HG02870 (cell line): ENCODE results near the gene REM2.
A peak's percentile ranks its signal among the peaks of the same experiment; 100 is the strongest.

Source experiments
- ATAC-seq: cut with Tn5 transposase; IDR thresholded peaks from one replicate; pipeline ENCODE4 v1.9.1; 2021; ENCODE audit warnings: mild to moderate bottlenecking, moderate library complexity; ENCODE audit not compliant: unreplicated experiment

The REM2 gene

DNA sequence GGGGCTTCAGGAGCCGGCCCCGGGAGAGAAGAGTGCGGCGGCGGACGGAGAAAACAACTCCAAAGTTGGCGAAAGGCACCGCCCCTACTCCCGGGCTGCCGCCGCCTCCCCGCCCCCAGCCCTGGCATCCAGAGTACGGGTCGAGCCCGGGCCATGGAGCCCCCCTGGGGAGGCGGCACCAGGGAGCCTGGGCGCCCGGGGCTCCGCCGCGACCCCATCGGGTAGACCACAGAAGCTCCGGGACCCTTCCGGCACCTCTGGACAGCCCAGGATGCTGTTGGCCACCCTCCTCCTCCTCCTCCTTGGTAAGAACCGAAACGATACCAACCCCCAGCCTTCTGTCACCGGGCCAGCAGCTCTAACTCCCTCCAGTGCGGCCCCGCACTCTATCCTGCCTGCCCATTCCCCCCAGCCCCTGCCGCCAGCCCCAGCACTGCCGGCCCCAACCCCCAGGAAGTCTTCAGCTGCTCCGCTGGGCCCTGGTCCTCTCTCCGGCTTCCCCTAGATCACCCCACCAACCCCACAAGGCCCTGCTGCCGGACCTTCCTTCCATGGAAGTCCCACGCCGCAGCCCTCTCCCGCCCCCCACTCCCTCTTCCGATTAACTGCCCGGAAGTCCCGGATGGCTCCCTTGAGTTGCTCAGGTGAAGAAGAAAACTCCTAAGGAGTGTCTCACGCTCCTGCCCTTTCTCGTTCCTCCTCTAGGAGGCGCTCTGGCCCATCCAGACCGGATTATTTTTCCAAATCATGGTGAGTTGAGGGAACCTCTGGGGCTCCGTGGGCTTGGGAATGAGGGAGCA, 10.8 kb upstream of the REM2 start:
- peak; percentile 31 for ATAC-seq

DNA sequence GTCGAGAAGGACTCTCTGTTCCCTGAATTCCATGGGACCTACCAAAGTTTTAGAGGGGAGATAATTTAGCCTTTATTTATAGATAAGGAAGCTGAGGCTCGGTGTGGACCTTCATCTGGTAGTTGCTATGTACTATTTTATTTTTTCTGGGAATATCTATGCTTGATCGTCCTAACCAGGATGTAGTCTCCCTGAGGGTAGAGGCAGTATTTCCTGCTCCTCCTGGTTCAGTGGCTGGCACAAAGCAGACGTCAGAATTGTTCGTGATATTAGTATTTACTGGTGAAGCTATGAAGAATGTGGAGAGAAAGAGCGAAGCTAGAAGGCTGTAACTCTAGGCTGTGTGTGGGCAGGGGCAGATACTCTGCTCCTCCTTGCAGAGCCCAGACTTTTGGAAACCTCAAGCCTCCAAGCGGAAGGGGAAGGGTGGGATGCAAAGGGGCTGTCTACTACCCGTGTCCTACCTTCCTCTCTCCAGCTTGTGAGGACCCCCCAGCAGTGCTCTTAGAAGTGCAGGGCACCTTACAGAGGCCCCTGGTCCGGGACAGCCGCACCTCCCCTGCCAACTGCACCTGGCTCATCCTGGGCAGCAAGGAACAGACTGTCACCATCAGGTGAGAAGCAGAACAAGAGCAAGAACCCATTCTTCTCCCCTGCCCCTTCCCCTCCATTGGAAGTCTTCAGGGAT, 10.0 kb upstream of the REM2 start:
- no peak for ATAC-seq

DNA sequence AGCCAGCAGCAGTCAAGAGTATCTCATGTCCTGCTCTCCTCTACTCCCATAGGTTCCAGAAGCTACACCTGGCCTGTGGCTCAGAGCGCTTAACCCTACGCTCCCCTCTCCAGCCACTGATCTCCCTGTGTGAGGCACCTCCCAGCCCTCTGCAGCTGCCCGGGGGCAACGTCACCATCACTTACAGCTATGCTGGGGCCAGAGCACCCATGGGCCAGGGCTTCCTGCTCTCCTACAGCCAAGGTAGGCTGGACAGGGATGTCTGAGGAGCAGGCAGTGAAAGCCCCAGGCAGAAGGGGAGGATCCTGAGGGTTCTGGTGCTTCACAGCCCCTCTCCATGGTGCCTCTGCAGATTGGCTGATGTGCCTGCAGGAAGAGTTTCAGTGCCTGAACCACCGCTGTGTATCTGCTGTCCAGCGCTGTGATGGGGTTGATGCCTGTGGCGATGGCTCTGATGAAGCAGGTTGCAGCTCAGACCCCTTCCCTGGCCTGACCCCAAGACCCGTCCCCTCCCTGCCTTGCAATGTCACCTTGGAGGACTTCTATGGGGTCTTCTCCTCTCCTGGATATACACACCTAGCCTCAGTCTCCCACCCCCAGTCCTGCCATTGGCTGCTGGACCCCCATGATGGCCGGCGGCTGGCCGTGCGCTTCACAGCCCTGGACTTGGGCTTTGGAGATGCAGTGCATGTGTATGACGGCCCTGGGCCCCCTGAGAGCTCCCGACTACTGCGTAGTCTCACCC, 7.8 kb upstream of the REM2 start:
- no peak for ATAC-seq

DNA sequence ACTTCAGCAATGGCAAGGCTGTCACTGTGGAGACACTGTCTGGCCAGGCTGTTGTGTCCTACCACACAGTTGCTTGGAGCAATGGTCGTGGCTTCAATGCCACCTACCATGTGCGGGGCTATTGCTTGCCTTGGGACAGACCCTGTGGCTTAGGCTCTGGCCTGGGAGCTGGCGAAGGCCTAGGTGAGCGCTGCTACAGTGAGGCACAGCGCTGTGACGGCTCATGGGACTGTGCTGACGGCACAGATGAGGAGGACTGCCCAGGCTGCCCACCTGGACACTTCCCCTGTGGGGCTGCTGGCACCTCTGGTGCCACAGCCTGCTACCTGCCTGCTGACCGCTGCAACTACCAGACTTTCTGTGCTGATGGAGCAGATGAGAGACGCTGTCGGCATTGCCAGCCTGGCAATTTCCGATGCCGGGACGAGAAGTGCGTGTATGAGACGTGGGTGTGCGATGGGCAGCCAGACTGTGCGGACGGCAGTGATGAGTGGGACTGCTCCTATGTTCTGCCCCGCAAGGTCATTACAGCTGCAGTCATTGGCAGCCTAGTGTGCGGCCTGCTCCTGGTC, 7.2 kb upstream of the REM2 start:
- ATAC-seq = no peak

DNA sequence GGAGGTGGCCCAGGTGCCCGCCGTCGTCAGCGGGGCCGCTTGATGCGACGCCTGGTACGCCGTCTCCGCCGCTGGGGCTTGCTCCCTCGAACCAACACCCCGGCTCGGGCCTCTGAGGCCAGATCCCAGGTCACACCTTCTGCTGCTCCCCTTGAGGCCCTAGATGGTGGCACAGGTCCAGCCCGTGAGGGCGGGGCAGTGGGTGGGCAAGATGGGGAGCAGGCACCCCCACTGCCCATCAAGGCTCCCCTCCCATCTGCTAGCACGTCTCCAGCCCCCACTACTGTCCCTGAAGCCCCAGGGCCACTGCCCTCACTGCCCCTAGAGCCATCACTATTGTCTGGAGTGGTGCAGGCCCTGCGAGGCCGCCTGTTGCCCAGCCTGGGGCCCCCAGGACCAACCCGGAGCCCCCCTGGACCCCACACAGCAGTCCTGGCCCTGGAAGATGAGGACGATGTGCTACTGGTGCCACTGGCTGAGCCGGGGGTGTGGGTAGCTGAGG, 6.0 kb upstream of the REM2 start:
- no peak for ATAC-seq

DNA sequence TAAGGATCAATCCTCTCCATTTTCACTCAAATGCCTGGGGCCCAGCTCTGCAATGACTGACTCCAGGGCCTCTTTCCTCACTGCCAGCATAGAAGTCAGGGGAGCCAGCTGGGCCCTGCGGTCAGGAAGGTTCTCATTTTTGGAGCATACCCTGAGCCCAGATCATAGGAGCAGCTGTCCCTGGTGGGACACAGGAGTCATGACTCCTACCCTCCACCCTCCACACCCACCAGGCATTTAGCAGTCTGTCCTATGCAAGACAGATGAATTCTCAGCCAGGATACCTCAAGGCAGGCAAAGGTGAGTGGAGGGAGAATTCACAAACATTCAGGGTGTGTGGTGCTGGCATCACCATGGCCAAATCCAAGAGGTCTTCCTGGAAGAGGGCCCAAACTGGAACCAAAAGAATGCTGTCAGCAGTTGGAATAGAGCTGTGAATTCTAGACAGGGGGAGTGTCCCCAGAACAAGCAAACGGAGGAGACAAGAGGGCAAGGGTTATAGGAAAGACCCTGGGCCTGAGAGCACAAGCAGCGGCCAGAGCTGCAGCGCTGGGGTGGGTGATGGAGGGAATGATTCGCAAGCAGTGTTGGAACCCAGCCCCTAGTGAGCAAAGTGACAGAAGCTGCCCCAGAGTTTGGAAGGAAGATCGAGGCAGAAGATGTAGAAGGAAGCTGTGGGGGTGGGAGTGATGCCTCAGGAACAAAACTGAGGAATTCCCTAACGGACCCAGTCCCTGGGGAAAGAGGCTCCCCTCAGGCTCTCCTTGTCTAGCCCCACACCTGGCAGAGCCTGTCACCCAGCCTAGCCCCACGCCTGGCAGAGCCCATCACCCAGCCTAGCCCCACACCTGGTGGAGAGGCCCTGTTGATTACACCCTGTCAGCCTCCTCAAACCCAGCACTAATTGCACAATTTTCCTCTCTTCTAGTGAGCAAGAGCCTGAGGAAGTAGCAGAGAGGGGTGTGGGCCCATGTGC, 4.5 kb upstream of the REM2 start:
- ATAC-seq = no peak

DNA sequence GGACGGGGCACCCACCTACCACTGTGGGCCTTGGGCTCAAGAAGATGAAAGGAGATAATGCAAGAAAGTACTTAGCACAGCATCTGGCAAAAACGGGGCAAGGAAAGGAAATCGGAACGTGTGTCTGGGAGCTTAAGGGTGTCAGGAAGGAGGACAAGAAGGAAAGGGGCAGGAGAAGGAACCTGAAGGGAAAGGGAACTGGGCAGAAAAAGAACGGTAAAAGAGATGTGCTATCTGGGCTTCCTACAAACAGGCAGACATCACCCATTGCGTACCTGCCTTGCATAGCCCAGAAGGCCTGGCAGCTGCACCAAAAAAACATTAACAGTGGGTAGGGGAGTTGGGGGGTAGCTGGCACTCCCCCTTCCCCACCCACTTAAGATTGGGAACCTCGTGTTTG, 958 bp upstream of the REM2 start:
- ATAC-seq = no peak

- ATAC-seq = no peak
Measured at GRCh38 chr14:22882529-22883172, 371 bp upstream of the REM2 start.

DNA sequence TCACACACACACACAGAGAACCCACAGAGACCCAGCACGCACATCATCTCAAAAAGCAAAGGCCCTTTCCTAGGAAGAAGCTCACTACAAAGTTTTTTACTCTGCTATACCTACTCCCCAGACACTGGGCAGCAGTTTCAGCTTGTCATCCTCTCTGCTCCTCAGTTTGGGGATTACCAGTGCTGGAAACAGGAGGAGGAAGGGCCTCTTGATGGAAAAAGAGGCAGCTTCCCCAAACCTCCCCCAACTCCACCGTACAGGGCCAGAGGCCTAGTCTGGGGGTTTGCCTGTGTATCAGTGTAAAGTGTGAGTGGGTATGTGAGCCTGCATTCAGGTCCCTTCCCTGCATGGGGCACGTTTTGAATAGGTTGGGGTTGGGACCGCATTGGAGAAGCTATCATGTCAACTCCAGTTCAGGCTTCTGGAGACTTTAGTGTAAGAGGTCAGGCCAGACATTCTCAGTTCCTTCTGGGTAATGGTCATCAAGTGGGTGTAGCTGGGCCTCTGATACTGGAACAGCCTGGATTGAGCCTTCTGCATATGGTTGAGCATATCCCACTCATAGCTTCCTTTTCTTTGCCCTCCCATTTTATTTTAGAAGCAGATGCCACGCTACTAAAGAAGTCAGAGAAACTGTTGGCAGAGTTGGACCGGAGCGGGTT, 1.2 kb downstream of the REM2 start:
- ATAC-seq = no peak

DNA sequence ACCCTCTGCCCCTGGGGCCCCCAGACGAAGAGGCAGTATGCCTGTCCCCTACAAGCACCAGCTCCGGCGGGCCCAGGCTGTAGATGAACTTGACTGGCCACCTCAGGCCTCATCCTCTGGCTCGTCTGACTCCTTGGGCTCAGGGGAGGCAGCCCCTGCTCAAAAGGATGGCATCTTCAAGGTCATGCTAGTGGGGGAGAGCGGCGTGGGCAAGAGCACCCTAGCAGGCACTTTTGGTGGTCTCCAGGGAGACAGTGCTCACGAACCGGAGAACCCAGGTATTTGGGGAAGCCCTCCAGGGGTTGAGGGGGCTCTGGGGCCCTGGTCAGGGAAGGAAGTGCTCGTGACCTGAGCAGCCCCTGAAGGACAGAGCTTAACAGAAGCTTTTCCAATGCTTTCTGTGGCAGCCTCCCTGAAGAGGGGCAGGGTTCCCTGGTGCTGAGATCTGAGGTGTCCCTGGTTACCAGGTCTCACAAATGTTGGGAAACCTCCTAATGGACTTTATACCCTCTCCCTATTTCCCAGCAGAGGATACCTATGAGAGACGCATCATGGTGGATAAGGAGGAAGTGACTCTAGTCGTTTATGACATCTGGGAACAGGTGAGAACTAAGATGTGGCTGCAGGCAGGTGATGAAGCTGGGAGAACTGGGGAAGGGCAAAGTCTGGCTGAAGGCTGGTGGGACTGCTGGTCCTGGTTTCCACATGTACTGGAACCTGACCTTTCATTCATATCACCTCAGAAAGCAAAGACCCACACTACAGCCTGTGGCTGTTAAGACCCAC, 1.9 kb downstream of the REM2 start:
- ATAC-seq = no peak

- no peak for ATAC-seq
Measured at GRCh38 chr14:22885975-22886374, 3.0 kb downstream of the REM2 start.

- ATAC-seq = peak; percentile 36
Measured at GRCh38 chr14:22886500-22887259, 3.7 kb downstream of the REM2 start.

DNA sequence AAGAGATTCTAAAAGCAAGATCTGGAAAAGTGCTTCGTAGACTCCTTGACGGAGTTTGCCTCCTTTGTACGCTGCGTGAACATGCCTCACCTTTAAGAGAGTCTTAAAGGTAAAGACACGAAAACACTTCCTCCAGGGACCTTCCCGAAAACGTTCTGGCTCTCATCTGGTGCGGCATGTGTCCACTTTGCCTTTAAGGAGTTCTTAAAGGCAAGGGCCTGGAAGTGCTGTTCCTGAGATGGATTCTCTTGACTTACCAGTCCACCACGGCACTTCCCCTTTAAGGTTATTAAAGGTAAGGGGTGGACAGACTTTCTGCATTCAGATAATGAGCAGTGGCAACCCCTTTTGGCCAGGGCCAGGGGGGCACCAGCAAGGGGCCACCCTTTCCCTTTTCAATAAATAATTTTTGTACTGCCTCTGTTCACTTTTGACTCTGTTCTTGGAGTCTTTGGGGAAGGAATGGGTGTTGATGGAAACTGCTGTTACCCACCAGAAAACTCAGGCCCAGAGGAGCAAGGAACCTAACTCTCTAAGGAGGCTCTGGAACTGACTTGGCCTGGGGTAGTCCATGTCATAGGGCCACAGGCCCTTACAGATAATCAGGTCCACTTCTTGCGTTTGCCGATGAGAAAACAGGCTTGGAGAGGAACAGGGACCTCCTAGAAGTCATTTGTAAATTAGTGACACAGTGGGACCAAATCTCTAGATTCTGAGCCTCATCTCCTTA, 4.4 kb downstream of the REM2 start:
- ATAC-seq = peak; percentile 30

DNA sequence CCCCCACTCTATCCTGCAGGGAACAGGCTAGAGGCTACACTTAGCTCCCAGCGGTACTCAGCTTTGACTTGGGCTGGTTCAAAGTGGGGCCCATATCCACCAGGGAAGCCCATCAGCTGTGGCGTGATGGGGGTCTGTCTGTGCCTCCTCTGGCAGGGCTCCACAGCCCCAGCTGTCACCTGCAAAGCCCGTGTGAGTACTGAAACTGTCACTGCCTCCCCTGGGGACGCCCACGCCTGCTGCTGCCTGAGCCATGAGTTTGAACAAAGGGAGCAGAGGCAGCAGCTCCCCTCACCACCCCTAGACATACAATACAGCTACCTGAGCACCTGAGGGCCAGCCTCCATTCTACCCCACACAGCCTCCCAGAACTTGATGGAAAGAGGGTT, 5.0 kb downstream of the REM2 start:
- ATAC-seq = peak; percentile 36

- ATAC-seq = no peak
Measured at GRCh38 chr14:22888662-22889061, 5.6 kb downstream of the REM2 start.

DNA sequence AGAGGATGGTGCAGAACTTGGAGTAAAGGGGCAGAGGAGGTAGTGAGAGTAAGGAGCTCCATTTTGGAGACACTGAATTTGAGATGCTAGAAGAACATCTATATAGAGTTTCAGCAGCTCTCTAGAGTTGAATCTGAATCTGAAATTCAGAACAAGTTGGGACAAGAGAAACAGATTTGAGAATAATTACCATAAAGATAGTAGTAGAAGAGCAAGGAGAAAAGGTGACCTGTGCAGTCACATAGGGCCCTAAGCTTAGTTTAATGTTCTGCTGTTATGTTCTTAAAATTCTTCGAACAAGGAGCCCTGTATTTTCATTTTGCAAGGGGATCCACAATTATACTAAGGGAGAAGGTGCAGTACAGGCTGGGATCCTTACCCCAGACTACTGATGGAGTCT, 7.4 kb downstream of the REM2 start:
- no peak for ATAC-seq

DNA sequence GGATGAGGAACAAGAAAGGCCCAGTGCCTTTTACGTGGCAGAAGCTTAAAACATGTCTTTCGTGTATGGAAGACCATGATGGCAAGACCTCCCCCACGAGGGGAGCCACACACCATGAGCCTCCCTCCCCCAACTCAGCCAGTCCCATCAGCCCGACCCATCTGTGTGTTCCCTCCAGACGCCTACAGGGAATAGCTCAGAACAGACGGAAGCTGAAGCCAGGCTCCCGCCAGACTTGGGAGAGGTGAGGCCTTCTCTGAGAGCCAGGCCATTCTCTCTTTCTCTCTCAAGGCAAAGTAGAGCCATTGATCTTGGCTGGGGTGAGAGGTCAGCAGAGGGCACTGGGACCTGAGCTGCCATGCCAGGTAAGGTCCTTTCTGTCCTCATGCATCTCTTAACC, 9.5 kb downstream of the REM2 start:
- ATAC-seq = no peak
